GM23338 (cell line): ENCODE measurements around the gene ATF7. TPM values are rescaled to one million over a fixed set of nuclear protein-coding genes. Genes with fewer than 3 reads are reported as not detected.
A peak's percentile ranks its signal among the peaks of the same experiment; 100 is the strongest.

Source experiments
- ATAC-seq: fragments of 200-7000 bp; cut with Tn5 transposase; 3 replicates; pipeline ENCODE4 v1.9.1; 2020
- DNase-seq: peaks from one replicate; pipeline ENCODE4 v3.0.0-alpha.2; 2015; ENCODE audit warnings: low spot score
- H2AFZ ChIP-seq: fragments of 200-600 bp; sonication (generic); 2 replicates; pipeline ENCODE4 v1.8.0; 2016; ENCODE audit warnings: antibody characterized with exemption, mild to moderate bottlenecking, moderate library complexity
- H3F3A ChIP-seq: fragments of 200-600 bp; sonication (generic); replicated peaks from 2 replicates; pipeline ENCODE4 v1.8.0; 2017; ENCODE audit warnings: antibody characterized with exemption, mixed run types, low read depth
- H3K27ac ChIP-seq: fragments of 200-600 bp; sonication (generic); 2 replicates; pipeline ENCODE4 v1.6.1; 2016; ENCODE audit warnings: low read depth
- H3K27me3 ChIP-seq: fragments of 200-600 bp; sonication (generic); 2 replicates; pipeline ENCODE4 v1.8.0; 2016; ENCODE audit warnings: mild to moderate bottlenecking, mixed run types, moderate library complexity; ENCODE audit not compliant: insufficient read depth
- H3K36me3 ChIP-seq: fragments of 200-600 bp; sonication (generic); 2 replicates; pipeline ENCODE4 v1.8.0; 2016; ENCODE audit warnings: mild to moderate bottlenecking; ENCODE audit not compliant: insufficient read depth
- H3K4me1 ChIP-seq: fragments of 200-600 bp; sonication (generic); 2 replicates; pipeline ENCODE4 v1.8.0; 2016; ENCODE audit warnings: mild to moderate bottlenecking, moderate library complexity; ENCODE audit not compliant: insufficient read depth
- H3K4me2 ChIP-seq: fragments of 200-600 bp; sonication (generic); 2 replicates; pipeline ENCODE4 v1.7.1; 2017; ENCODE audit warnings: mixed run types
- H3K4me3 ChIP-seq: fragments of 200-600 bp; sonication (generic); 2 replicates; pipeline ENCODE4 v1.6.1; 2016; ENCODE audit warnings: mixed run types
- H3K79me2 ChIP-seq: fragments of 200-600 bp; sonication (generic); replicated peaks from 2 replicates; pipeline ENCODE4 v1.8.0; 2017; ENCODE audit warnings: mild to moderate bottlenecking; ENCODE audit not compliant: insufficient read depth
- H3K9me2 ChIP-seq: fragments of 200-600 bp; sonication (generic); 2 replicates; pipeline ENCODE4 v1.8.0; 2017; ENCODE audit not compliant: insufficient read depth
- H4K20me1 ChIP-seq: fragments of 200-600 bp; sonication (generic); replicated peaks from 2 replicates; pipeline ENCODE4 v1.8.0; 2017; ENCODE audit warnings: mild to moderate bottlenecking; ENCODE audit not compliant: insufficient read depth
- H3K27ac Mint-ChIP-seq: 2 replicates; pipeline ENCODE4 v1.8.0; 2020; ENCODE audit warnings: inconsistent platforms, mild to moderate bottlenecking, moderate library complexity, mixed read lengths
- H3K27me3 Mint-ChIP-seq: 3 replicates; pipeline ENCODE4 v1.8.0; 2022; ENCODE audit warnings: low read depth, mild to moderate bottlenecking, moderate library complexity, mixed read lengths, inconsistent platforms; ENCODE audit not compliant: insufficient read depth, poor library complexity
- H3K36me3 Mint-ChIP-seq: 3 replicates; pipeline ENCODE4 v1.8.0; 2021; ENCODE audit warnings: low read depth, mild to moderate bottlenecking, inconsistent platforms, moderate library complexity, mixed read lengths
- H3K4me1 Mint-ChIP-seq: 3 replicates; pipeline ENCODE4 v1.8.0; 2020; ENCODE audit warnings: mild to moderate bottlenecking, inconsistent platforms, mixed read lengths
- H3K4me3 Mint-ChIP-seq: 3 replicates; pipeline ENCODE4 v1.8.0; 2021; ENCODE audit warnings: moderate library complexity, mild to moderate bottlenecking, inconsistent platforms, mixed read lengths
- H3K9me3 Mint-ChIP-seq: 3 replicates; pipeline ENCODE4 v1.8.0; 2020; ENCODE audit warnings: moderate library complexity, mild to moderate bottlenecking, inconsistent platforms, mixed read lengths
- CREB1 ChIP-seq: fragments of 250-450 bp; sonication (Bioruptor Pico); IDR thresholded peaks from 2 replicates; pipeline ENCODE4 v1.5.0; 2020; ENCODE audit warnings: low read depth, mild to moderate bottlenecking, moderate library complexity
- CTCF ChIP-seq, 2 experiments: fragments of 200-600 bp in 1 of 2; sonication (generic) in 1 of 2; conservative IDR thresholded peaks; 2 replicates each; pipeline versions ENCODE4 v1.5.1 to v1.6.1; 2016 to 2017; ENCODE audit warnings: antibody characterized with exemption in 2 of 2, low read depth in 2 of 2, mild to moderate bottlenecking in 2 of 2, moderate library complexity in 1 of 2
- ETS1 ChIP-seq: IDR thresholded peaks from 2 replicates; pipeline ENCODE4 v1.6.1; 2016; ENCODE audit warnings: antibody characterized with exemption
- EZH2phosphoT487 ChIP-seq: fragments of 200-600 bp; sonication (generic); IDR thresholded peaks from one replicate; pipeline ENCODE4 v1.8.1; 2018; ENCODE audit warnings: antibody characterized with exemption; ENCODE audit not compliant: unreplicated experiment
- NANOG ChIP-seq: IDR thresholded peaks from 2 replicates; pipeline ENCODE4 v1.6.1; 2016; ENCODE audit warnings: antibody characterized with exemption, borderline replicate concordance
- POLR2AphosphoS5 ChIP-seq: IDR thresholded peaks from 2 replicates; pipeline ENCODE4 v1.6.1; 2016; ENCODE audit warnings: antibody characterized with exemption, low read depth
- STAT1 ChIP-seq: IDR thresholded peaks from one replicate; pipeline ENCODE4 v1.6.1; 2016; ENCODE audit warnings: antibody characterized with exemption; ENCODE audit not compliant: unreplicated experiment
- ZNF331 ChIP-seq: fragments of 250-450 bp; sonication (Bioruptor Pico); IDR thresholded peaks from 2 replicates; pipeline ENCODE4 v1.5.0; 2020; ENCODE audit warnings: low read depth, mild to moderate bottlenecking, moderate library complexity
- ZNF462 ChIP-seq: fragments of 250-450 bp; sonication (Bioruptor Pico); IDR thresholded peaks from 2 replicates; pipeline ENCODE4 v1.5.0; 2020; ENCODE audit warnings: mild to moderate bottlenecking, moderate library complexity
- polyA plus RNA-seq: library from polyadenylated mRNA; unstranded; fragments of >200 nt; fragmentation: Nextera tagmentation; extraction: Ambion mirVana; gene quantifications from 2 replicates; pipeline ENCODE4 v1.2.1, GENCODE V29; 2016
- total RNA-seq: library from RNA; depleted of rRNA; stranded (reverse); fragments of >200 nt; shearing (Covaris generic); gene quantifications from 2 replicates; pipeline ENCODE4 v1.2.3, GENCODE V29; 2014

Gene ATF7
- total and polyA plus RNA-seq, 2 experiments from 2014 or later = 13.9 to 16.3 TPM

- TF ChIP-seq CTCF (conservative IDR thresholded peaks at IDR 0.05; ENCODE audit: low read depth in 2 of 2) = no peak
- no peak for TF ChIP-seq ETS1
- TF ChIP-seq ZNF331 (CRISPR knock-in tag) = no peak
Measured at GRCh38 chr12:53670971-53671370, 44.8 kb upstream of the ATF7 start (continued).

- Histone ChIP-seq H3K79me2 (peaks cover 37% of the 10 kb centered on the region), H3K9me2 (no peaks in the 10 kb centered on the region), H4K20me1 (peaks cover 21% of the 10 kb centered on the region), H3F3A (peaks cover 22% of the 10 kb centered on the region), H3K27me3 (no peaks in the 10 kb centered on the region), H3K36me3 (peaks cover 65% of the 10 kb centered on the region), H3K4me2 (no peak overlapping the region), H2AFZ (no peak overlapping the region), H3K4me1 (peaks cover 9% of the 10 kb centered on the region), H3K27ac (no peak overlapping the region), H3K4me3 (no peak overlapping the region)
- Mint-ChIP-seq H3K4me3 (no peak overlapping the region), H3K27ac (no peak overlapping the region), H3K4me1 (peaks cover 9% of the 10 kb centered on the region; the same call in 2 of the 3 replicates), H3K9me3 (no peaks in the 10 kb centered on the region), H3K36me3 (peaks cover 85% of the 10 kb centered on the region), H3K27me3 (no peaks in the 10 kb centered on the region)
- ATAC-seq = no peak
- TF ChIP-seq CREB1 (no peak), EZH2phosphoT487 (peak; percentile 29)
- DNase-seq = no peak
Measured at GRCh38 chr12:53670308-53670707, 44.1 kb upstream of the ATF7 start.

- H3K4me3 Mint-ChIP-seq = no peak overlapping the region
- Histone ChIP-seq H3F3A (peaks cover 18% of the 10 kb centered on the region), H4K20me1 (peaks cover 13% of the 10 kb centered on the region), H3K4me2 (no peak overlapping the region), H2AFZ (no peak overlapping the region), H3K9me2 (no peaks in the 10 kb centered on the region), H3K4me3 (no peak overlapping the region), H3K4me1 (no peaks in the 10 kb centered on the region), H3K27ac (no peak overlapping the region), H3K79me2 (peaks cover 5% of the 10 kb centered on the region; the same call in 1 of the 2 replicates), H3K36me3 (peaks cover 61% of the 10 kb centered on the region), H3K27me3 (no peaks in the 10 kb centered on the region)
- peaks cover 8% of the 10 kb centered on the region for H3K27me3 Mint-ChIP-seq
- no peaks in the 10 kb centered on the region for H3K4me1 Mint-ChIP-seq
- DNase-seq = no peak
- no peaks in the 10 kb centered on the region for H3K9me3 Mint-ChIP-seq
- H3K27ac Mint-ChIP-seq = no peak overlapping the region
- no peak for ATAC-seq
- peaks cover 84% of the 10 kb centered on the region for H3K36me3 Mint-ChIP-seq
- TF ChIP-seq NANOG = no peak
- no peak for TF ChIP-seq STAT1
- no peak for TF ChIP-seq ETS1
- TF ChIP-seq POLR2AphosphoS5 = no peak
- TF ChIP-seq ZNF462 = no peak
- TF ChIP-seq EZH2phosphoT487 = no peak
Measured at GRCh38 chr12:53667080-53667479, 40.9 kb upstream of the ATF7 start.
